Coronary artery (tissue), 2 donors: ENCODE measurements around the gene MSI2.

ENCODE experiments used
- DNase-seq: peaks from one replicate; pipeline ENCODE4 v3.0.0-alpha.2; 2017; ENCODE audit warnings: low spot score
- H3K27ac ChIP-seq, 2 donors: fragments of 200-600 bp; sonication (generic); one replicate each; pipeline ENCODE4 v1.5.1; 2016 to 2019
- H3K4me3 ChIP-seq: fragments of 200-600 bp; sonication (generic); 2 replicates; pipeline ENCODE4 v1.5.1; 2016; ENCODE audit warnings: mild to moderate bottlenecking, moderate library complexity
- CTCF ChIP-seq: fragments of 200-600 bp; sonication (generic); IDR thresholded peaks from one replicate; pipeline ENCODE4 v1.5.1; 2019; ENCODE audit warnings: antibody characterized with exemption

The MSI2 gene

GRCh38 chr17:57488856-57489255 is 232.5 kb downstream of the MSI2 start:
- no peak for DNase-seq
- Histone ChIP-seq H3K27ac (no peak overlapping the region), H3K4me3 (no peak overlapping the region)
- TF ChIP-seq CTCF: no peak

- no peak overlapping the region for H3K4me3 ChIP-seq
- no peak for DNase-seq
- no peak overlapping the region for H3K27ac ChIP-seq
- TF ChIP-seq CTCF: no peak
Measured at GRCh38 chr17:57489321-57489720, 233.0 kb downstream of the MSI2 start.

- Histone ChIP-seq H3K4me3 (no peak overlapping the region), H3K27ac (no peak overlapping the region)
Measured at GRCh38 chr17:57490111-57490845, 234.0 kb downstream of the MSI2 start.

DNA sequence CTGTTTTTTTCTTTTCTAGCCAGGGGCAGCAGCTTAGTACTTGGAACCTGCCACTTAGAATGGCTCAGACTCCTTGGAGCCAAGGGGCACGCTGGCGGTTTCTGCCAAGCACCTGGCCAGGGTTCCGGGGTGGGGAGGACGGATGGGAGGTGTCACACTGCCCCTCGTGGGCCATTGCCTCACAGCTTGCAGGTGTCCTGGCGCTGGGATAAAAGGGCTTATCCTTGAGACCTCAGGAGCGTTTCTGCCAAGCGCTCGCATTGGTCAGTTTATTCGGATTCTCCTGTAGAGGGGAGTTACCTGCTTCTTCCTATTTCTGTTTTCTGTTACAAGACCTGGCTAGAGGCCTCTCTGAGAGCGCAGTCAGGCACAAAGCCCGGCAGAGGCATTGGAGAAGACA is 234.6 kb downstream of the MSI2 start:
- Histone ChIP-seq H3K4me3 (no peak overlapping the region), H3K27ac (no peak overlapping the region)
- DNase-seq: no peak
- no peak for TF ChIP-seq CTCF

More at GRCh38 chr17:57490111-57490845, 234.0 kb downstream of the MSI2 start:
- no peak for TF ChIP-seq CTCF
- DNase-seq: no peak

DNA sequence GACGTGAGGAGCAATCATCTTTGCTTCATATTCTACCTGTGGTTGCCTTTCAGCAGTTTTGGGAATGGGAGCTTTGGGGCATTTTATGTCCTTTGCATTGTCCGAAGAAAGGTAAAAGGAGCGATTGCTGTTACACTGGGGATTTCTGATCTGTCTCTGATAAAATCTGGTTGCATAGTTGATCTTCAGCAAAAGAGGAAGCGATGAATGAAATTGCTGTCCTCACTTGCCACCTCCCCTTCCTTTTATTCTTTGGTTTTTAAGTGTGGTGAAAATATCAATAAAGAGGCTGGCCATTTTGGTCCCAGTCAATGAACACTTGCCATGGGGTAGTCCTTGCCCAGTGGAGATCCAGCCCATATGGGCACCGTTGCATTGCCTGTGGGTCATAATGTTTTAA is 236.8 kb downstream of the MSI2 start:
- Histone ChIP-seq H3K4me3 (no peak overlapping the region), H3K27ac (no peak overlapping the region)
- DNase-seq: no peak
- no peak for TF ChIP-seq CTCF

DNA sequence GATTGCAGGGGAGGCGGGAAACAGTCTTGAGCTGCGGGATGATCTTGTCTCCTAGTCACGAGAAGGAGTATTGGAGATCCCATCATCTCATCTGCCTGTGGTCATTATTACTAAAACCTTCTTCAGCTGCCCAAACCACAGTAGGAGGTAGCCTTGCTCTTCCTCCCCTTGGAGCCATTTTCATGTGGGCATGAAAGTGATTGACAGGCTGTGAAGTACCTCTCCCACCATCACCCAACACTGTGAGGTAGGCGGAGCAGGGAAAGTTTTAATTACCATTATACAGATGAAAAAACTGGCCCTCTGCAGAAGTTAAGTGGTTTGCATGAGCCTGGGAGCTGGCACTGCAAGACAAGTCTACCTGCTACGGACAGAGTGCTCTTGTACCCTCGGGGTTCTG is 237.3 kb downstream of the MSI2 start:
- Histone ChIP-seq H3K4me3 (no peak overlapping the region), H3K27ac (no peak overlapping the region)
- no peak for DNase-seq
- no peak for TF ChIP-seq CTCF

GRCh38 chr17:57494443-57494842 is 238.1 kb downstream of the MSI2 start:
- TF ChIP-seq CTCF: no peak
- DNase-seq: no peak
- Histone ChIP-seq H3K27ac (no peak overlapping the region), H3K4me3 (no peak overlapping the region)
